B cell (primary cell): ENCODE results near the gene EYA4. TPM values are rescaled to one million over a fixed set of nuclear protein-coding genes. Genes with fewer than 3 reads are reported as not detected.
"Not testable (repeated sequence)": the region's sequence is repeated elsewhere in the genome, so short reads cannot be mapped to it uniquely, and the experiment has no call there.

Experiments
- ATAC-seq: fragments of 200-7000 bp; cut with Tn5 transposase; one replicate; pipeline ENCODE4 v1.10.0; 2021; ENCODE audit warnings: low read depth, mild to moderate bottlenecking, moderate number of reproducible peaks, moderate library complexity
- CTCF ChIA-PET: fragments of 350-600 bp; sonication (Branson Sonifier 250); formaldehyde crosslinking; loops from one replicate; lab custom pipeline; 2021; ENCODE audit warnings: antibody characterized with exemption, inconsistent platforms; lab: Charles Lee
- POLR2A ChIA-PET: fragments of 350-600 bp; sonication (Branson Sonifier 250); formaldehyde crosslinking; loops from one replicate; lab custom pipeline; 2021; ENCODE audit warnings: antibody characterized with exemption; lab: Charles Lee
- DNase-seq: peaks from one replicate; pipeline ENCODE4 v3.0.0; 2013
- H2AFZ ChIP-seq: 2 replicates; pipeline ENCODE4 v1.6.1; 2012; ENCODE audit warnings: mild to moderate bottlenecking, low read depth, low read length; ENCODE audit not compliant: insufficient read depth, poor library complexity, severe bottlenecking
- H3K27ac ChIP-seq, 2 donors: 1 replicate in 1 of 2; 2 replicates in 1 of 2; pipeline ENCODE4 v1.5.1; 2012 to 2013; ENCODE audit warnings: low read length in 2 of 2, mild to moderate bottlenecking in 2 of 2, moderate library complexity in 1 of 2
- H3K27me3 ChIP-seq, 4 experiments: fragments of 200-600 bp in 1 of 4; sonication (generic) in 1 of 4; replicated peaks in 1 of 4; 1 replicate in 2 of 4; 2 replicates in 2 of 4; pipeline versions ENCODE4 v1.6.1 to v1.7.0; 2013 to 2016; ENCODE audit warnings: low read length in 3 of 4, mild to moderate bottlenecking in 2 of 4, mixed read lengths in 1 of 4, moderate library complexity in 1 of 4; ENCODE audit not compliant: insufficient read depth in 4 of 4, control insufficient read depth in 3 of 4; ENCODE audit errors: control extremely low read depth in 1 of 4
- H3K36me3 ChIP-seq, 2 experiments: replicated peaks in 1 of 2; 1 replicate in 1 of 2; 2 replicates in 1 of 2; pipeline versions ENCODE4 v1.6.1 to v1.7.1; 2013; ENCODE audit warnings: low read length in 1 of 2; ENCODE audit not compliant: insufficient read depth in 2 of 2, control insufficient read depth in 1 of 2; ENCODE audit errors: control extremely low read depth in 1 of 2, extremely low read depth in 1 of 2
- H3K4me1 ChIP-seq, 2 donors: fragments of 200-600 bp in 1 of 2; sonication (generic) in 1 of 2; 1 replicate in 1 of 2; 2 replicates in 1 of 2; pipeline versions ENCODE4 v1.5.1 to v1.6.1; 2013 to 2017; ENCODE audit warnings: low read length in 2 of 2; ENCODE audit not compliant: control insufficient read depth in 2 of 2, insufficient read depth in 2 of 2
- H3K4me2 ChIP-seq: replicated peaks from 2 replicates; pipeline ENCODE3; 2012; ENCODE audit warnings: mild to moderate bottlenecking, low read depth, low read length; ENCODE audit not compliant: poor library complexity, severe bottlenecking
- H3K4me3 ChIP-seq, 5 experiments: fragments of 200-600 bp in 1 of 5; sonication (generic) in 1 of 5; 1 replicate in 3 of 5; 2 replicates in 2 of 5; pipeline versions ENCODE4 v1.5.1 to v1.7.0; 2011 to 2016; ENCODE audit warnings: low read length in 4 of 5, mild to moderate bottlenecking in 4 of 5, low read depth in 2 of 5, control low read depth in 1 of 5, moderate library complexity in 1 of 5; ENCODE audit not compliant: insufficient read depth in 1 of 5; ENCODE audit errors: control extremely low read depth in 1 of 5, extremely low read depth in 1 of 5
- H3K79me2 ChIP-seq: fragments of 200-600 bp; sonication (generic); one replicate; pipeline ENCODE4 v1.6.0; 2016; ENCODE audit warnings: low read length; ENCODE audit not compliant: control insufficient read depth, insufficient read depth
- H3K9ac ChIP-seq: fragments of 200-600 bp; sonication (generic); 2 replicates; pipeline ENCODE4 v1.6.1; 2017; ENCODE audit warnings: mild to moderate bottlenecking, low read length, moderate library complexity
- H3K9me3 ChIP-seq, 3 donors: one replicate each; pipeline versions ENCODE4 v1.6.1 to v1.7.1; 2013; ENCODE audit warnings: low read length in 2 of 3; ENCODE audit not compliant: control insufficient read depth in 2 of 3, insufficient read depth in 1 of 3; ENCODE audit errors: control extremely low read depth in 1 of 3
- H4K20me1 ChIP-seq: 2 replicates; pipeline ENCODE4 v1.6.0; 2012; ENCODE audit warnings: mild to moderate bottlenecking, low read length; ENCODE audit not compliant: insufficient read depth, control insufficient read depth, poor library complexity, severe bottlenecking
- H3K27ac Mint-ChIP-seq: one replicate; pipeline ENCODE4 v1.8.0; 2021; ENCODE audit warnings: mixed read lengths
- H3K27me3 Mint-ChIP-seq: one replicate; pipeline ENCODE4 v1.8.0; 2021; ENCODE audit warnings: mixed read lengths
- H3K4me1 Mint-ChIP-seq: one replicate; pipeline ENCODE4 v1.8.0; 2021; ENCODE audit warnings: mixed read lengths
- H3K4me3 Mint-ChIP-seq: one replicate; pipeline ENCODE4 v1.8.0; 2021; ENCODE audit warnings: mixed read lengths
- H3K9me3 Mint-ChIP-seq: one replicate; pipeline ENCODE4 v1.8.0; 2022; ENCODE audit warnings: mixed read lengths; ENCODE audit not compliant: insufficient read depth
- CTCF ChIP-seq: fragments of 200-600 bp; IDR thresholded peaks from one replicate; pipeline ENCODE4 v1.8.0; 2022; ENCODE audit warnings: antibody characterized with exemption, mild to moderate bottlenecking
- EZH2 ChIP-seq: IDR thresholded peaks from 2 replicates; pipeline ENCODE4 v1.6.1; 2012; ENCODE audit warnings: borderline replicate concordance, low read depth, mild to moderate bottlenecking, moderate library complexity, low read length; ENCODE audit not compliant: insufficient read depth, poor library complexity, severe bottlenecking
- WGBS: methylation state at CpG from one replicate; pipeline ENCODE4 v1.1.5; 2013; ENCODE audit warnings: missing lambda C conversion rate; ENCODE audit not compliant: insufficient coverage; 5-methylcytosine and 5-hydroxymethylcytosine counted together
- intact Hi-C: fragments of 100-400 bp; cut with micrococcal nuclease; formaldehyde crosslinking; loops from one replicate; pipeline ENCODE4 v1.10.0; 2022
- polyA plus RNA-seq: library from polyadenylated mRNA; depleted of rRNA; stranded (reverse); fragments of >200 nt; gene quantifications from 2 replicates; pipeline ENCODE4 v1.2.3, GENCODE V29; 2012
- total RNA-seq, 2 donors: library from RNA; stranded (reverse); fragments of 120-200 nt in 1 of 2; gene quantifications; 1 replicate in 1 of 2; 2 replicates in 1 of 2; pipeline versions ENCODE4 v1.2.3 to v1.2.4, GENCODE V29; 2013 to 2022

Gene EYA4
- total and polyA plus RNA-seq, 2 donors (not counting 1 experiment from before 2014, with no cell fraction given), result 0.49 TPM; not detected in 1

- Histone ChIP-seq H3K9me3 (no peaks in the 10 kb centered on the region), H3K27ac (no peak overlapping the region), H3K4me2 (no peak overlapping the region), H3K79me2 (no peaks in the 10 kb centered on the region), H4K20me1 (no peaks in the 10 kb centered on the region), H3K4me1 (no peaks in the 10 kb centered on the region), H3K36me3 (no peaks in the 10 kb centered on the region), H2AFZ (no peak overlapping the region), H3K27me3 (no peaks in the 10 kb centered on the region), H3K4me3 (no peak overlapping the region), H3K9ac (no peak overlapping the region)
- ATAC-seq, result no peak
- DNase-seq, result peak; percentile 31
- WGBS, result no CpG with 5 or more reads among the region's 4 CpGs
- ChIA-PET CTCF (interaction anchor here (1.0 kb wide), 1 partner anchor 1023 kb away, joined by 3 read pairs; no protein-coding TSS in a partner anchor), POLR2A (no interaction called here)
- intact Hi-C loops, result no loop called here
- Mint-ChIP-seq H3K27ac (no peak overlapping the region), H3K4me3 (no peak overlapping the region), H3K4me1 (no peaks in the 10 kb centered on the region), H3K9me3 (peaks cover 6% of the 10 kb centered on the region), H3K27me3 (no peaks in the 10 kb centered on the region)
- TF ChIP-seq CTCF (peak; percentile 28), EZH2 (no peak)
Observed at GRCh38 chr6:133553652-133554051, 312.5 kb downstream of the EYA4 start.

DNA sequence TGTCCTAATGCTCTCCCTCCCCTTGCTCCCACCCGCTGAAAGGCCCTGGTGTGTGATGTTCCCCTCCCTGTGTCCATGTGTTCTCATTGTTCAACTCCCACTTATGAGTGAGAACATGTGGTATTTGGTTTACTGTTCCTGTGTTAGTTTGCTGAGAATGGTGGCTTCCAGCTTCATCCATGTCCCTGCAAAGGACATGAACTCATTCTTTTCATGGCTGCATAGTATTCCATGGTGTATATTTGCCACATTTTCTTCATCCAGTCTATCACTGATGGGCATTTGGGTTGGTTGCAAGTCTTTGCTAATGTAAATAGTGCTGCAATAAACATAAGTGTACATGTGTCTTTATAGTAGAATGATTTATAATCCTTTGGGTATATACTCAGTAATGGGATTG, 313.0 kb downstream of the EYA4 start:
- H3K9me3 Mint-ChIP-seq, H3K4me1 Mint-ChIP-seq, H3K4me2 ChIP-seq, H3K27me3 Mint-ChIP-seq, H3K9ac ChIP-seq, POLR2A ChIA-PET, DNase-seq, H3K9me3 ChIP-seq, H3K4me1 ChIP-seq, H3K27ac ChIP-seq, H3K79me2 ChIP-seq, intact Hi-C loops, H4K20me1 ChIP-seq, H3K27me3 ChIP-seq, H2AFZ ChIP-seq, H3K27ac Mint-ChIP-seq, ATAC-seq, H3K4me3 ChIP-seq, H3K36me3 ChIP-seq, H3K4me3 Mint-ChIP-seq: not testable (repeated sequence)
- CTCF ChIA-PET, result interaction anchor here (1.0 kb wide), 1 partner anchor 1023 kb away, joined by 3 read pairs; no protein-coding TSS in a partner anchor
- WGBS, result no CpG with 5 or more reads among the region's 1 CpG
